DOHH2 (cell line): ENCODE results near the gene PMPCA.

Experiments used
- H3F3A ChIP-seq: fragments of 200-600 bp; sonication (generic), shearing (Covaris generic); 2 replicates; pipeline ENCODE4 v1.6.0; 2016; ENCODE audit warnings: antibody characterized with exemption, mild to moderate bottlenecking; ENCODE audit not compliant: control insufficient read depth, insufficient read depth
- H3K27ac ChIP-seq: fragments of 200-600 bp; sonication (generic); 2 replicates; pipeline ENCODE4 v1.5.1; 2014; ENCODE audit warnings: low read depth, mild to moderate bottlenecking, low read length, moderate library complexity
- H3K27me3 ChIP-seq: fragments of 200-600 bp; sonication (generic); 2 replicates; pipeline ENCODE4 v1.6.1; 2014; ENCODE audit warnings: mild to moderate bottlenecking, low read length, mixed read lengths; ENCODE audit not compliant: control insufficient read depth
- H3K36me3 ChIP-seq: fragments of 200-600 bp; sonication (generic); 2 replicates; pipeline ENCODE4 v1.6.1; 2014; ENCODE audit warnings: mild to moderate bottlenecking, low read length, moderate library complexity, mixed read lengths; ENCODE audit not compliant: control insufficient read depth
- H3K4me1 ChIP-seq: fragments of 200-600 bp; sonication (generic); 2 replicates; pipeline ENCODE4 v1.6.1; 2014; ENCODE audit warnings: mild to moderate bottlenecking, low read length, mixed read lengths; ENCODE audit not compliant: control insufficient read depth
- H3K4me2 ChIP-seq: fragments of 200-600 bp; sonication (generic); 2 replicates; pipeline ENCODE4 v1.6.0; 2014; ENCODE audit warnings: mild to moderate bottlenecking, low read length, moderate library complexity
- H3K4me3 ChIP-seq: fragments of 200-600 bp; sonication (generic); 2 replicates; pipeline ENCODE4 v1.5.1; 2014; ENCODE audit warnings: mild to moderate bottlenecking, low read length, mixed read lengths
- H3K79me2 ChIP-seq: fragments of 200-600 bp; sonication (generic); 2 replicates; pipeline ENCODE4 v1.6.1; 2014; ENCODE audit warnings: mild to moderate bottlenecking, low read length, mixed read lengths; ENCODE audit not compliant: control insufficient read depth
- H3K9me2 ChIP-seq: fragments of 200-600 bp; sonication (generic); replicated peaks from 2 replicates; pipeline ENCODE4 v1.6.1; 2014; ENCODE audit warnings: mild to moderate bottlenecking, low read length, mixed read lengths; ENCODE audit not compliant: control insufficient read depth
- H3K9me3 ChIP-seq: fragments of 200-600 bp; sonication (generic); 2 replicates; pipeline ENCODE4 v1.6.1; 2014; ENCODE audit warnings: antibody characterized with exemption, low read length, mixed read lengths; ENCODE audit not compliant: control insufficient read depth, insufficient read depth
- H4K20me1 ChIP-seq: fragments of 200-600 bp; sonication (generic); 2 replicates; pipeline ENCODE4 v1.6.0; 2014; ENCODE audit warnings: low read depth, mild to moderate bottlenecking, antibody characterized with exemption, low read length, moderate library complexity; ENCODE audit not compliant: control insufficient read depth, insufficient read depth
- EZH2phosphoT487 ChIP-seq: fragments of 200-600 bp; sonication (generic); IDR thresholded peaks from 2 replicates; pipeline ENCODE4 v1.6.1; 2017; ENCODE audit warnings: borderline replicate concordance, mild to moderate bottlenecking, antibody characterized with exemption, low read length, moderate library complexity, mixed read lengths
- TF ChIP-seq, protein P1 (sequence below): fragments of 200-600 bp; sonication (generic); IDR thresholded peaks from one replicate; pipeline ENCODE4 v1.5.1; 2014; ENCODE audit warnings: antibody characterized with exemption, mild to moderate bottlenecking, low read depth, low read length; ENCODE audit not compliant: poor library complexity, severe bottlenecking

PMPCA gene

DNA sequence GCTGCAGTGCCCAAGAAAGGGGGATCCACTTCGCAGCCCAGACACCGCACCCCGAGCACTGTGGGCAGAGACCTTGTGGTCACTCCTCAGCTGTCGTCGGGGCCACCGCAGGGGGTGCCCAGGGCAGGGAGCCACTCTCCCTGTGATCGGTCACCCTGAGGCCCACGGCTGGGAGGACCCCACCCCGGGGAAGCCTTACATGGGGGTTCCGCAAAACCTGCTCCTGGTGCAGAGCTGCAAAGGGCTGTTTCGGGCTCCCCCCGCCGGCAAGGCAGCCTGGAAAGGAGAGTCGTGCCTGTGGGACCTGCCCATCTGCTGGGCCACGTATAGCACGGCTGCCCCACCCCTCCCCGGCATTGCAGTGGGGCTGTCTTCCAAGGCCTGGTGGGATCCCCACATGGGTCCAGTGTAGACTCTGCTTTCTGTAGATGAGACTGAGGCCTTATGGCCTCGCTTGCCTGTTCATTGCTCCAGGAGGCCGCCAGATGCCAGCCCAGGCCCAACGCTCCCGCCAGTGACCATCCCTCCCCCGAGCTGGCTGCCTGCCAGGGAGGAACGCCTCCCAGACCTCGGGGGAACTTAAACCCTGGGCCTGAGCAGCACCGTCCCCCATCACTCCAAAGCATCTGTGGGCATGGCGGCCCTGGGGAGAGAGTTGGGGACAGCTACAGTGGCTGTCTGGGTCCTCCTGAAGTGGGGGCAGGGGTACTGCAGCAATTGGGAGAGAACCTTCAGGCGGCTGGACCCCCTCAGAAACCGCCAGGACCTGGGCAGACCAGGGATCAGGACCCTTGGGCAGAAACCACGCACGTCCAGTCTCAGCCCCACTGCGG lies 45.3 kb upstream of the PMPCA start:
- no peaks in the 10 kb centered on the region for H4K20me1 ChIP-seq
- peaks cover 5% of the 10 kb centered on the region; the same call in 1 of the 2 replicates for H3K79me2 ChIP-seq
- no peaks in the 10 kb centered on the region for H3K9me2 ChIP-seq
- no peak overlapping the region for H3K27ac ChIP-seq
- TF ChIP-seq, protein P1, sequence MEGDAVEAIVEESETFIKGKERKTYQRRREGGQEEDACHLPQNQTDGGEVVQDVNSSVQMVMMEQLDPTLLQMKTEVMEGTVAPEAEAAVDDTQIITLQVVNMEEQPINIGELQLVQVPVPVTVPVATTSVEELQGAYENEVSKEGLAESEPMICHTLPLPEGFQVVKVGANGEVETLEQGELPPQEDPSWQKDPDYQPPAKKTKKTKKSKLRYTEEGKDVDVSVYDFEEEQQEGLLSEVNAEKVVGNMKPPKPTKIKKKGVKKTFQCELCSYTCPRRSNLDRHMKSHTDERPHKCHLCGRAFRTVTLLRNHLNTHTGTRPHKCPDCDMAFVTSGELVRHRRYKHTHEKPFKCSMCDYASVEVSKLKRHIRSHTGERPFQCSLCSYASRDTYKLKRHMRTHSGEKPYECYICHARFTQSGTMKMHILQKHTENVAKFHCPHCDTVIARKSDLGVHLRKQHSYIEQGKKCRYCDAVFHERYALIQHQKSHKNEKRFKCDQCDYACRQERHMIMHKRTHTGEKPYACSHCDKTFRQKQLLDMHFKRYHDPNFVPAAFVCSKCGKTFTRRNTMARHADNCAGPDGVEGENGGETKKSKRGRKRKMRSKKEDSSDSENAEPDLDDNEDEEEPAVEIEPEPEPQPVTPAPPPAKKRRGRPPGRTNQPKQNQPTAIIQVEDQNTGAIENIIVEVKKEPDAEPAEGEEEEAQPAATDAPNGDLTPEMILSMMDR: no peak
- TF ChIP-seq EZH2phosphoT487: no peak
- no peaks in the 10 kb centered on the region for H3K9me3 ChIP-seq
- H3K36me3 ChIP-seq: no peaks in the 10 kb centered on the region
- no peaks in the 10 kb centered on the region for H3K27me3 ChIP-seq
- no peak overlapping the region for H3K4me3 ChIP-seq
- no peaks in the 10 kb centered on the region for H3F3A ChIP-seq
- peaks cover 18% of the 10 kb centered on the region for H3K4me1 ChIP-seq
- no peak overlapping the region for H3K4me2 ChIP-seq

DNA sequence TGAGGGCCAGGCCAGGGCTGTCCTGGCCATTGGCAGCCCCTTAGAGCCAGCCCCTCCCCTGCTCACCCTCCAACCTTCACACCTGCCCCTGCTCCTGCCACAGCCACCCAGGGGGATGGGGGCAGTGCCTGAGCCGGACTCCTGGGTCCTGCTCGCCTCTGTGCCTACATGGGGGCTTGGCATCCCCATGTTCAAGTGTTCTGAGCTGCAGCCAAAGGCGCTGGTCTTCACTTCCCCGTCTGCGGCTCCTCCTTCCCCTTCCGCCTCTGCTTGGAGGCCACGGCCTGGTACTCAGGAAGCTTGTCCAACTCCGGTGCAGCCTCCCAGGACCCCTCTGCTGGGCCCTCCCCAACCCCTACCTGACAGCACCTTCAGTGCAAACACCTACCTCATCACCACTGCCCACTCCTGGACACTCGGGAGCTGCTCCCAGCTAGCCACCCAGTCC lies 44.7 kb upstream of the PMPCA start:
- H3F3A ChIP-seq: no peaks in the 10 kb centered on the region
- H3K4me1 ChIP-seq: peaks cover 18% of the 10 kb centered on the region
- TF ChIP-seq, protein P1: no peak
- no peak for TF ChIP-seq EZH2phosphoT487

DNA sequence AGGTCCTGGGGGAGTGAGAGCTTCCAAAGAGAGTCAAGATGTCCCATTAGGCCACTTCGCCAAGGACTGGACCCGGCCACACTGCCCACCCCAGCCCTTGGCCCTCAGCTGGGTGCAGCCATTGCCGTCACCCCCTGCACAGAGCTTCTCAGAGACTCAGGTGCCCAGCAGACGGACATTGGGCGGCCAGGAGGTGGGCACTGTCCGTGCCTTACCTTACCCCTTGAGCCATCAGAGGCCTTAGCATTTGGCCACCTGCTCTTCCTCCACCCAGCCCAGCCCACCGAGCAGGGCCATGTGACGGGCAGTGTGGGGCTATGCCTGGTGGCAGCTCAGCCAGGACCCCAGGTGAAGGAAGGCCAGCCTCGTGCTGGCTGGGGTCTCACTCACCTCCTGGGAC lies 43.6 kb upstream of the PMPCA start:
- Histone ChIP-seq H4K20me1 (no peaks in the 10 kb centered on the region), H3K9me2 (no peaks in the 10 kb centered on the region), H3K27me3 (no peaks in the 10 kb centered on the region), H3K4me1 (peaks cover 18% of the 10 kb centered on the region), H3K36me3 (no peaks in the 10 kb centered on the region), H3K9me3 (no peaks in the 10 kb centered on the region), H3F3A (no peaks in the 10 kb centered on the region), H3K4me2 (no peak overlapping the region), H3K79me2 (peaks cover 5% of the 10 kb centered on the region; the same call in 1 of the 2 replicates), H3K4me3 (no peak overlapping the region), H3K27ac (no peak overlapping the region)
- TF ChIP-seq, protein P1: no peak
- no peak for TF ChIP-seq EZH2phosphoT487

More for the DNA sequence above, 44.7 kb upstream of the PMPCA start:
- no peak overlapping the region for H3K27ac ChIP-seq
- no peaks in the 10 kb centered on the region for H4K20me1 ChIP-seq
- no peaks in the 10 kb centered on the region for H3K27me3 ChIP-seq
- H3K9me3 ChIP-seq: no peaks in the 10 kb centered on the region
- H3K9me2 ChIP-seq: no peaks in the 10 kb centered on the region
- no peak overlapping the region for H3K4me2 ChIP-seq
- no peak overlapping the region for H3K4me3 ChIP-seq
- no peaks in the 10 kb centered on the region for H3K36me3 ChIP-seq
- peaks cover 5% of the 10 kb centered on the region; the same call in 1 of the 2 replicates for H3K79me2 ChIP-seq
